ENCODE measurements around the gene CDHR5. TPM values are rescaled to one million over a fixed set of nuclear protein-coding genes. Genes with fewer than 3 reads are reported as not detected.
"Not testable (repeated sequence)": the region's sequence is repeated elsewhere in the genome, so short reads cannot be mapped to it uniquely, and the experiment has no call there.

The CDHR5 gene
- total and polyA plus RNA-seq, 3 donors from 2014 or later, result 0.12 to 2.3 (median 0.63) TPM

DNA sequence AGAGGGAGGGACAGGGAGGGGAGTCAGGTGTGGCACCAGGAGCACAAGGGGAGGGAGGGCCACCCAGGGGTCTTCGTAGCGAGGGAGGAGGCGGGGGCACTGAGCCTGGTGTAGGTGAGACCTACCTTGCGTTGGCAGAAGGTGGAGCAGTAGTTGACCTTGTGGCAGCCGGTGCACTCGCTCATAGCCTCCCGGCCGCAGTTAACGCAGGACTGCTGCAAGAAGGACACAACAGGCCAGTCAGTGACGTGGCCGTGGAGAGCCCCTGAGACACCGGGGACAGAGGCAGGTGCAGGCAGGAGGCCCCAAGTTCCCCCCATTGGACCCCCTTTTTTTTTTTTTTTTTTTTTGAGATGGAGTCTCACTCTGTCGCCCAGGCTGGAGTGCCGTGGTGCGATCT lies 29.1 kb upstream of the CDHR5 start:
- intact Hi-C loops (cut with DNase I; ENCODE audit: low total_unique reads), result no loop called here
- no peaks in the 10 kb centered on the region for H3K36me3 ChIP-seq (ENCODE audit: low read depth, missing control alignments)
- H3K27me3 ChIP-seq, result no peaks in the 10 kb centered on the region
- 91 to 92% methylated on average over 9 to 15 of the region's 15 CpGs for WGBS, 2 donors
- H3K9me3 ChIP-seq, result no peaks in the 10 kb centered on the region
- no peak overlapping the region for H3K27ac ChIP-seq
- H3K4me1 ChIP-seq, result no peaks in the 10 kb centered on the region
- no peak for DNase-seq
- TF ChIP-seq, protein P1, sequence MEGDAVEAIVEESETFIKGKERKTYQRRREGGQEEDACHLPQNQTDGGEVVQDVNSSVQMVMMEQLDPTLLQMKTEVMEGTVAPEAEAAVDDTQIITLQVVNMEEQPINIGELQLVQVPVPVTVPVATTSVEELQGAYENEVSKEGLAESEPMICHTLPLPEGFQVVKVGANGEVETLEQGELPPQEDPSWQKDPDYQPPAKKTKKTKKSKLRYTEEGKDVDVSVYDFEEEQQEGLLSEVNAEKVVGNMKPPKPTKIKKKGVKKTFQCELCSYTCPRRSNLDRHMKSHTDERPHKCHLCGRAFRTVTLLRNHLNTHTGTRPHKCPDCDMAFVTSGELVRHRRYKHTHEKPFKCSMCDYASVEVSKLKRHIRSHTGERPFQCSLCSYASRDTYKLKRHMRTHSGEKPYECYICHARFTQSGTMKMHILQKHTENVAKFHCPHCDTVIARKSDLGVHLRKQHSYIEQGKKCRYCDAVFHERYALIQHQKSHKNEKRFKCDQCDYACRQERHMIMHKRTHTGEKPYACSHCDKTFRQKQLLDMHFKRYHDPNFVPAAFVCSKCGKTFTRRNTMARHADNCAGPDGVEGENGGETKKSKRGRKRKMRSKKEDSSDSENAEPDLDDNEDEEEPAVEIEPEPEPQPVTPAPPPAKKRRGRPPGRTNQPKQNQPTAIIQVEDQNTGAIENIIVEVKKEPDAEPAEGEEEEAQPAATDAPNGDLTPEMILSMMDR (IDR thresholded peaks at IDR 0.05), result no peak
- TF ChIP-seq POLR2A (IDR thresholded peaks at IDR 0.05), result no peak
- H3K4me3 ChIP-seq, result no peak overlapping the region

DNA sequence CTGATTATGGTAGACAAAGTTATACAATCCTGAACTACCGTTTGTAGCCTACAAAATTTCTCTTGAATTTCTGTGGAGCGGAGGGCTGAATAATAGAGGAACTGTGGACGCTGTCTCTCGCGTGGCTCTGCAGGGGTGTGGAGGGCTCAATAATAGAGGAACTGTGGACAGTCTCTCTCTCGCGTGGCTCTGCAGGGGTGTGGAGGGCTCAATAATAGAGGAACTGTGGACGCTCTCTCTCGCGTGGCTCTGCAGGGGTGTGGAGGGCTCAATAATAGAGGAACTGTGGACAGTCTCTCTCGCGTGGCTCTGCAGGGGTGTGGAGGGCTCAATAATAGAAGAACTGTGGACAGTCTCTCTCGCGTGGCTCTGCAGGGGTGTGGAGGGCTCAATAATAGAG lies 28.4 kb upstream of the CDHR5 start:
- H3K27me3 ChIP-seq; intact Hi-C loops (cut with DNase I; ENCODE audit: low total_unique reads); H3K9me3 ChIP-seq; H3K27ac ChIP-seq; H3K36me3 ChIP-seq (ENCODE audit: low read depth, missing control alignments); H3K4me3 ChIP-seq; H3K4me1 ChIP-seq; DNase-seq: not testable (repeated sequence)
- 88 to 92% methylated on average over 14 of the region's 14 CpGs for WGBS, 2 donors

DNA sequence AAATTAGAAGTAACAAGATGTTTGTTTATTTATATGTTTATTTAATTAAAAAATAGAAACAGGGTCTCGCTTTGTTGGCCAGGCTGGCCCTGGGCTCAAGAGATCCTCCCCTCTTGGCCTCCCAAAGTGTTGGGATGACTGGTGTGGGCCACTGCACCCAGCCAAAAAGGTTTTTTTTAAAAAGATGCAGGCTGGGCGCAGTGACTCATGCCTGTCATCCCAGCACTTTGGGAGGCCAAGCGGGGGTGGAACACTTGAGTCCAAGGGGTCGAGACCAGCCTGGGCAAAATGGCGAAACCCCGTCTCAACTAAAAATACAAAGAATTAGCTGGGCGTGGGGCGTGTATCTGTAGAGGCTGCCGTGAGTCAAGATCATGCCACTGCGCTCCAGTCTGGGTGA lies 25.7 kb upstream of the CDHR5 start:
- WGBS, 2 donors, result 93 to 97% methylated on average over 10 of the region's 10 CpGs
- TF ChIP-seq POLR2A (IDR thresholded peaks at IDR 0.05), result no peak
- TF ChIP-seq, protein P1 (IDR thresholded peaks at IDR 0.05), result no peak
- intact Hi-C loops (cut with DNase I; ENCODE audit: low total_unique reads), result no loop called here
- Histone ChIP-seq H3K27me3 (no peaks in the 10 kb centered on the region), H3K9me3 (no peaks in the 10 kb centered on the region), H3K36me3 (ENCODE audit: low read depth, missing control alignments) (no peaks in the 10 kb centered on the region), H3K4me3 (no peak overlapping the region), H3K27ac (no peak overlapping the region), H3K4me1 (no peaks in the 10 kb centered on the region)
- no peak for DNase-seq

DNA sequence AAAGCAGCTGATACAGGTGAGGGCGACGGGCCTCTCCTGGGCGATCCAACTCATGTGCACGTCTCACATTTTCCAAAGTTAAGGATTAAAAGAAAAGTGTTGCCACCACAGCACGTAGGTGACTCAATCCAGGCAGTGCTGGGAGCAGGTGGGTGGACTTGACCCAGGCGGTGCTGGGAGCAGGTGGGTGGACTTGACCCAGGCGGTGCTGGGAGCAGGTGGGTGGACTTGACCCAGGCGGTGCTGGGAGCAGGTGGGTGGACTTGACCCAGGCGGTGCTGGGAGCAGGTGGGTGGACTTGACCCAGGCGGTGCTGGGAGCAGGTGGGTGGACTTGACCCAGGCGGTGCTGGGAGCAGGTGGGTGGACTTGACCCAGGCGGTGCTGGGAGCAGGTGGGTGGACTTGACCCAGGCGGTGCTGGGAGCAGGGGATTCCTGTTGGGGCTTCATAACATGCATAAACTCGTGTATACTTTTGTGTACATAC lies 23.0 kb upstream of the CDHR5 start:
- H3K27ac ChIP-seq; DNase-seq; H3K4me3 ChIP-seq; H3K9me3 ChIP-seq; intact Hi-C loops (cut with DNase I; ENCODE audit: low total_unique reads); H3K4me1 ChIP-seq; H3K27me3 ChIP-seq; H3K36me3 ChIP-seq (ENCODE audit: low read depth, missing control alignments): not testable (repeated sequence)
- WGBS, 2 donors, result 84 to 91% methylated on average over 5 to 12 of the region's 14 CpGs

DNA sequence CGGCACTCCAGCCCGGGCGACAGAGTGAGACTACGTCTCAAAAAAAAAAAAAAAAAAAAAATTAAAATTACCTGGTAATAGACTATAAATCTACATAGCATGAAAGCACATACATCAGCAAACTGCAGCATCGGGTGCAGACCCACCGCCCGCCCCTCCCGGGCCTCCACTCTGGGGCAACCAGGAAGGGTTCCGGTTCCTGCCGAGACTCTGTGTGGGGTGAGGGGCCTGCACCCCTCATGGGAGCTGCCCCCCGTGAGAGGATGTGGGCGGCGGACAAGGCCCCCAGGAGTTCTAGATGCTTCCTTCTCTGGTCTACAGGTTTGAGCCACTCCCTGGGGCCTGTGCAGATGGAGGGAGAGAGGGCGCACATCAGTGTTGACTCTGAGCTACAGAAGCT lies 21.5 kb upstream of the CDHR5 start:
- TF ChIP-seq POLR2A (IDR thresholded peaks at IDR 0.05), result no peak
- TF ChIP-seq, protein P1 (IDR thresholded peaks at IDR 0.05), result no peak
- no peaks in the 10 kb centered on the region for H3K36me3 ChIP-seq (ENCODE audit: low read depth, missing control alignments)
- H3K27me3 ChIP-seq, result no peaks in the 10 kb centered on the region
- WGBS, 2 donors, result 86 to 90% methylated on average over 13 to 14 of the region's 14 CpGs
- H3K9me3 ChIP-seq, result no peaks in the 10 kb centered on the region
- no peaks in the 10 kb centered on the region for H3K4me1 ChIP-seq
- H3K27ac ChIP-seq, result no peak overlapping the region
- H3K4me3 ChIP-seq, result no peak overlapping the region
- intact Hi-C loops (cut with DNase I; ENCODE audit: low total_unique reads), result no loop called here
- no peak for DNase-seq

DNA sequence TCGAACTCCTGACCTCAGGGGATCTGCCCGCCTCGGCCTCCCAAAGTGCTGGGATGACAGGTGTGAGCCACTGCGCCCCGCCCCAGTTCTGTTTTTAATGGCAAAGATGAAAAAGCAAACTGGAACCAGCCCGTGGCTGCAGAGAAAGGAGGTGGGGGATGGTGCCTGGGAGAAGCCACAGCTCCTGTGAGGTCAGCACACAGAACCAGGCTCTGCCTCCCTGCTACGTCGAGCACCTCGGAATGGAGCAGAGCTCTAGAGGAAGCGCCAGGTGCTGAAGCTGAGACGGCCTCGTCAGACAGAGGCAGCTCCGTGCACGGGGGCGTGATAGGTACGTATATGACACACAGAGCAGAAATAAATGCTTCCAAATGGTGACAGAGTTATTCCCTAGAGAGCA lies 20.8 kb upstream of the CDHR5 start:
- no peak for DNase-seq
- Histone ChIP-seq H3K4me3 (no peak overlapping the region), H3K27me3 (no peaks in the 10 kb centered on the region), H3K36me3 (ENCODE audit: low read depth, missing control alignments) (no peaks in the 10 kb centered on the region), H3K9me3 (no peaks in the 10 kb centered on the region), H3K27ac (no peak overlapping the region), H3K4me1 (no peaks in the 10 kb centered on the region)
- intact Hi-C loops (cut with DNase I; ENCODE audit: low total_unique reads), result no loop called here
- 84 to 86% methylated on average over 16 of the region's 16 CpGs for WGBS, 2 donors
- no peak for TF ChIP-seq POLR2A (IDR thresholded peaks at IDR 0.05)
- TF ChIP-seq, protein P1 (IDR thresholded peaks at IDR 0.05), result no peak

Data from testis (tissue), 3 donors.